Measurements from ENCODE around the gene RBMS1. TPM values are rescaled to one million over a fixed set of nuclear protein-coding genes. Genes with fewer than 3 reads are reported as not detected.

The RBMS1 gene
- total RNA-seq, 4 donors from 2014 or later = 86.0 to 110 (median 91.5) TPM

- no peak for ATAC-seq
- Histone ChIP-seq H3K9me3 (no peaks in the 10 kb centered on the region), H3K27ac (no peak overlapping the region), H3K27me3 (no peaks in the 10 kb centered on the region), H3K36me3 (no peaks in the 10 kb centered on the region), H3K4me3 (no peak overlapping the region), H3K4me1 (peaks cover 18 to 78% (median 26%) of the 10 kb centered on the region in 3 donors)
- TF ChIP-seq POLR2AphosphoS5 (IDR thresholded peaks at IDR 0.05) (no peak), POLR2A (IDR thresholded peaks at IDR 0.05) (no peak), CTCF (IDR thresholded peaks at IDR 0.05) (no peak), EP300 (IDR thresholded peaks at IDR 0.05) (no peak)
- 75 to 84% methylated on average over 2 of the region's 2 CpGs for WGBS, 2 donors (ENCODE audit: low coverage in 1 of 2)
These were observed 131.1 kb downstream of the RBMS1 start for GRCh38 chr2:160362541-160362940.

- Histone ChIP-seq H3K27ac (no peak overlapping the region), H3K9me3 (no peaks in the 10 kb centered on the region), H3K4me3 (no peak overlapping the region), H3K27me3 (no peaks in the 10 kb centered on the region), H3K36me3 (no peaks in the 10 kb centered on the region), H3K4me1 (peaks cover 18 to 76% (median 24%) of the 10 kb centered on the region in 3 donors)
- no peak for TF ChIP-seq CTCF (IDR thresholded peaks at IDR 0.05)
- 58 to 78% methylated on average over 4 of the region's 4 CpGs for WGBS, 2 donors (ENCODE audit: low coverage in 1 of 2)
- ATAC-seq = no peak
These were observed 131.6 kb downstream of the RBMS1 start for GRCh38 chr2:160362018-160362417.

- 73 to 84% methylated on average over 2 to 5 of the region's 5 CpGs for WGBS, 2 donors (ENCODE audit: low coverage in 1 of 2)
- TF ChIP-seq CTCF (IDR thresholded peaks at IDR 0.05) (no peak), POLR2A (IDR thresholded peaks at IDR 0.05) (no peak), EP300 (IDR thresholded peaks at IDR 0.05) (no peak), POLR2AphosphoS5 (IDR thresholded peaks at IDR 0.05) (no peak)
- Histone ChIP-seq H3K4me3 (no peak overlapping the region), H3K27ac (no peak overlapping the region), H3K4me1 (peaks cover 17 to 71% (median 19%) of the 10 kb centered on the region in 3 donors), H3K9me3 (no peaks in the 10 kb centered on the region), H3K27me3 (no peaks in the 10 kb centered on the region), H3K36me3 (no peaks in the 10 kb centered on the region)
- no peak for ATAC-seq
These were observed 133.4 kb downstream of the RBMS1 start for GRCh38 chr2:160360089-160360757.

- peaks cover 10 to 70% (median 19%) of the 10 kb centered on the region in 3 donors for H3K4me1 ChIP-seq
- TF ChIP-seq POLR2A (IDR thresholded peaks at IDR 0.05) (no peak), EP300 (IDR thresholded peaks at IDR 0.05) (no peak), POLR2AphosphoS5 (IDR thresholded peaks at IDR 0.05) (no peak), CTCF (IDR thresholded peaks at IDR 0.05) (no peak)
- H3K27me3 ChIP-seq = no peaks in the 10 kb centered on the region
- H3K27ac ChIP-seq = no peak overlapping the region
- H3K4me3 ChIP-seq = no peak overlapping the region
- no peak for ATAC-seq
- 72 to 86% methylated on average over 4 to 5 of the region's 5 CpGs for WGBS, 2 donors (ENCODE audit: low coverage in 1 of 2)
- no peaks in the 10 kb centered on the region for H3K36me3 ChIP-seq
- no peaks in the 10 kb centered on the region for H3K9me3 ChIP-seq
These were observed 135.6 kb downstream of the RBMS1 start for GRCh38 chr2:160358046-160358445.

- TF ChIP-seq CTCF (IDR thresholded peaks at IDR 0.05) = no peak
- no peak for TF ChIP-seq EP300 (IDR thresholded peaks at IDR 0.05)
- TF ChIP-seq POLR2AphosphoS5 (IDR thresholded peaks at IDR 0.05) = no peak
- TF ChIP-seq POLR2A (IDR thresholded peaks at IDR 0.05) = no peak
- 84% methylated on average over 1 of the region's 1 CpG for WGBS, 2 donors (ENCODE audit: low coverage in 1 of 2)
- Histone ChIP-seq H3K36me3 (no peaks in the 10 kb centered on the region), H3K27me3 (no peaks in the 10 kb centered on the region), H3K4me1 (peaks cover 18 to 70% (median 25%) of the 10 kb centered on the region in 3 donors), H3K27ac (no peak overlapping the region), H3K4me3 (no peak overlapping the region), H3K9me3 (no peaks in the 10 kb centered on the region)
- no peak for ATAC-seq
These were observed 137.1 kb downstream of the RBMS1 start for GRCh38 chr2:160356485-160356884.

Measured in gastroesophageal sphincter (tissue), 4 donors.